Body of pancreas (tissue), 4 donors: Measurements from ENCODE around the gene SIPA1. TPM values are rescaled to one million over a fixed set of nuclear protein-coding genes. Genes with fewer than 3 reads are reported as not detected.

Experiments
- ATAC-seq: fragments of 150-250 bp; one replicate; pipeline ENCODE4 v1.9.1; 2016
- DNase-seq, 4 donors: peaks; one replicate each; pipeline ENCODE4 v3.0.0-alpha.2; 2019
- H3K27ac ChIP-seq, 4 donors: fragments of 200-600 bp; sonication (generic); 1 replicate in 3 of 4; 2 replicates in 1 of 4; pipeline versions ENCODE4 v1.5.1 to v1.6.1; 2016 to 2019; ENCODE audit warnings: mild to moderate bottlenecking in 1 of 4, mixed read lengths in 1 of 4, moderate library complexity in 1 of 4
- H3K27me3 ChIP-seq, 2 donors: fragments of 200-600 bp; sonication (generic); one replicate each; pipeline ENCODE4 v1.6.0; 2016; ENCODE audit warnings: mild to moderate bottlenecking in 1 of 2
- H3K36me3 ChIP-seq, 2 donors: fragments of 200-600 bp; sonication (generic); replicated peaks in 1 of 2; 2 replicates each; pipeline ENCODE4 v1.5.1; 2016; ENCODE audit warnings: low read depth in 2 of 2; ENCODE audit not compliant: insufficient read depth in 1 of 2
- H3K4me1 ChIP-seq: fragments of 200-600 bp; sonication (generic); one replicate; pipeline ENCODE4 v1.6.0; 2016
- H3K4me3 ChIP-seq, 2 donors: fragments of 200-600 bp; sonication (generic); 1 replicate in 1 of 2; 2 replicates in 1 of 2; pipeline ENCODE4 v1.5.1; 2016 to 2019
- H3K9me3 ChIP-seq, 3 donors: fragments of 200-600 bp; sonication (generic); 1 replicate in 2 of 3; 2 replicates in 1 of 3; pipeline ENCODE4 v1.5.1; 2016
- CTCF ChIP-seq, 7 experiments: fragments of 450-650 bp in 4 of 7; fragments of 200-600 bp in 3 of 7; sonication (generic) in 3 of 7; IDR thresholded peaks; one replicate each; pipeline ENCODE4 v1.5.1; 2016 to 2019; ENCODE audit warnings: antibody characterized with exemption in 7 of 7
- POLR2A ChIP-seq, 3 donors: fragments of 450-650 bp; IDR thresholded peaks; one replicate each; pipeline ENCODE4 v1.6.1; 2016; ENCODE audit warnings: antibody characterized with exemption in 3 of 3, mild to moderate bottlenecking in 2 of 3
- WGBS, 2 donors: methylation state at CpG; one replicate each; pipeline ENCODE4 v1.1.5; 2017; 5-methylcytosine and 5-hydroxymethylcytosine counted together
- intact Hi-C: fragments of 100-400 bp; cut with DNase I; formaldehyde crosslinking; loops from one replicate; pipeline ENCODE4 v1.15.1; 2023
- total RNA-seq, 2 donors: library from RNA; depleted of rRNA; stranded (reverse); fragments of >200 nt; gene quantifications; one replicate each; pipeline ENCODE4 v1.1.0, GENCODE V29; 2016

SIPA1 gene
- total RNA-seq, 2 donors from 2014 or later, result 23.6 to 29.3 TPM

- Histone ChIP-seq H3K4me1 (peaks cover 56% of the 10 kb centered on the region), H3K36me3 (no peaks in the 10 kb centered on the region)
- intact Hi-C loops, result no loop called here
These were observed 25.2 kb upstream of the SIPA1 start for GRCh38 chr11:65612691-65613090.

GRCh38 chr11:65613091-65613928, 24.6 kb upstream of the SIPA1 start:
- Histone ChIP-seq H3K4me1 (peaks cover 57% of the 10 kb centered on the region), H3K36me3 (peaks cover 1 to 5% of the 10 kb centered on the region in 2 donors), H3K9me3 (no peaks in the 10 kb centered on the region), H3K4me3 (peak overlapping the region; percentile 55 to 86), H3K27me3 (no peaks in the 10 kb centered on the region), H3K27ac (peak overlapping the region; percentile 82 to 97 (median 92))
- WGBS, 2 donors, result 12% methylated on average over 43 of the region's 43 CpGs; no CpG with 5 or more reads in 1 of the 2 donors
- ATAC-seq, result no peak
- peak; percentile 46 to 65 (median 54) for DNase-seq
- intact Hi-C loops, result no loop called here
- TF ChIP-seq CTCF (IDR thresholded peaks at IDR 0.05), result no peak
- no peak for TF ChIP-seq POLR2A (IDR thresholded peaks at IDR 0.05)

More at GRCh38 chr11:65612691-65613090, 25.2 kb upstream of the SIPA1 start:
- Histone ChIP-seq H3K27ac (peak overlapping the region in 2 of 4 donors; percentile 96 to 97), H3K27me3 (no peaks in the 10 kb centered on the region), H3K9me3 (no peaks in the 10 kb centered on the region), H3K4me3 (no peak overlapping the region)
- WGBS, 2 donors, result 44 to 58% methylated on average over 2 to 7 of the region's 7 CpGs
- no peak for DNase-seq
- ATAC-seq, result no peak
- TF ChIP-seq CTCF (IDR thresholded peaks at IDR 0.05), result no peak

GRCh38 chr11:65615229-65615949, 22.5 kb upstream of the SIPA1 start, which contains the start of gene PCNX3:
TSS of gene PCNX3 (plus strand) at chr11:65615776. CDS start at chr11:65616312, 536 bp downstream.
- intact Hi-C loops, result no loop called here
- Histone ChIP-seq H3K27ac (peak within 1 kb of the TSS; percentile 82 to 97 (median 92)), H3K27me3 (no peaks in the 10 kb centered on the region), H3K4me1 (peaks cover 48% of the 10 kb centered on the region), H3K9me3 (no peaks in the 10 kb centered on the region), H3K4me3 (peak within 1 kb of the TSS; percentile 86 to 87), H3K36me3 (peaks cover 7 to 21% of the 10 kb centered on the region in 2 donors)
- WGBS, 2 donors, result 0% methylated on average over 48 to 55 of the region's 55 CpGs
- peak; percentile 100 for DNase-seq
- peak; percentile 85 for ATAC-seq
- TF ChIP-seq CTCF (IDR thresholded peaks at IDR 0.05), result peak in 1 of 7 experiments; percentile 28
- TF ChIP-seq POLR2A (IDR thresholded peaks at IDR 0.05), result peak in 2 of 3 donors; percentile 65 to 76

GRCh38 chr11:65615950-65616574, 21.8 kb upstream of the SIPA1 start:
- Histone ChIP-seq H3K9me3 (no peaks in the 10 kb centered on the region), H3K27ac (peak overlapping the region; percentile 65 to 97 (median 88)), H3K4me1 (peaks cover 41% of the 10 kb centered on the region), H3K36me3 (peaks cover 7 to 21% of the 10 kb centered on the region in 2 donors), H3K4me3 (peak overlapping the region; percentile 83 to 87), H3K27me3 (no peaks in the 10 kb centered on the region)
- TF ChIP-seq POLR2A (IDR thresholded peaks at IDR 0.05), result no peak
- TF ChIP-seq CTCF (IDR thresholded peaks at IDR 0.05), result no peak
- WGBS, 2 donors, result 0 to 2% methylated on average over 4 to 42 of the region's 50 CpGs
- intact Hi-C loops, result no loop called here
- ATAC-seq, result no peak
- DNase-seq, result peak in 1 of 4 donors; percentile 34
